IMR-90 (cell line): ENCODE measurements around the gene C13orf46. TPM values are rescaled to one million over a fixed set of nuclear protein-coding genes. Genes with fewer than 3 reads are reported as not detected.

ENCODE experiments used
- ATAC-seq: fragments of 200-7000 bp; cut with Tn5 transposase; 2 replicates; pipeline ENCODE4 v1.9.1; 2020; ENCODE audit warnings: low read depth, mild to moderate bottlenecking, moderate library complexity
- BruUV-seq: library from RNA; stranded (reverse); fragments of 400-500 nt; replicated peaks from 2 replicates; lab custom pipeline; 2021; lab: Mats Ljungman, UMichigan
- CTCF ChIA-PET: fragments of 300-600 bp; formaldehyde crosslinking; extraction: SDS; loops from one replicate; lab custom pipeline; 2021; ENCODE audit warnings: antibody characterized with exemption; lab: Yijun Ruan, JAX
- POLR2A ChIA-PET: fragments of 300-600 bp; sonication (Branson Sonifier 250); formaldehyde crosslinking; loops from one replicate; lab custom pipeline; 2022; ENCODE audit warnings: antibody characterized with exemption; ENCODE audit not compliant: unreplicated experiment; lab: Charles Lee
- DNase-seq: peaks from one replicate; pipeline ENCODE4 v3.0.0; 2013
- H2AFZ ChIP-seq: replicated peaks from 2 replicates; pipeline ENCODE3; 2013; ENCODE audit warnings: low read length, mild to moderate bottlenecking; ENCODE audit not compliant: poor library complexity
- H2AK5ac ChIP-seq: 2 replicates; pipeline ENCODE4 v1.6.1; 2013; ENCODE audit warnings: low read depth, low read length, inconsistent platforms
- H2AK9ac ChIP-seq: replicated peaks from 2 replicates; pipeline ENCODE3; 2013; ENCODE audit warnings: mild to moderate bottlenecking, low read depth, low read length, moderate library complexity; ENCODE audit not compliant: poor library complexity
- H2BK120ac ChIP-seq: 2 replicates; pipeline ENCODE4 v1.6.1; 2013; ENCODE audit warnings: low read depth, low read length, inconsistent platforms
- H2BK15ac ChIP-seq: 3 replicates; pipeline ENCODE4 v1.6.1; 2013; ENCODE audit warnings: low read depth, low read length, inconsistent platforms
- H2BK20ac ChIP-seq: 2 replicates; pipeline ENCODE4 v1.6.1; 2013; ENCODE audit warnings: low read depth, mild to moderate bottlenecking, inconsistent platforms, low read length, moderate library complexity
- H2BK5ac ChIP-seq: 2 replicates; pipeline ENCODE4 v1.6.1; 2013; ENCODE audit warnings: mild to moderate bottlenecking, low read depth, low read length, inconsistent platforms; ENCODE audit not compliant: poor library complexity, severe bottlenecking
- H3K14ac ChIP-seq: replicated peaks from 2 replicates; pipeline ENCODE4 v1.6.1; 2013; ENCODE audit warnings: low read depth, low read length, inconsistent platforms
- H3K18ac ChIP-seq: 2 replicates; pipeline ENCODE4 v1.6.1; 2013; ENCODE audit warnings: low read depth, low read length, control low read depth
- H3K23ac ChIP-seq: 2 replicates; pipeline ENCODE4 v1.6.1; 2013; ENCODE audit warnings: low read depth, low read length, inconsistent platforms
- H3K27ac ChIP-seq: 2 replicates; pipeline ENCODE4 v1.5.1; 2013; ENCODE audit warnings: mild to moderate bottlenecking, control low read depth, low read length; ENCODE audit not compliant: insufficient read depth
- H3K27me3 ChIP-seq: 2 replicates; pipeline ENCODE4 v1.6.1; 2013; ENCODE audit warnings: low read length; ENCODE audit not compliant: control insufficient read depth, insufficient read depth
- H3K36me3 ChIP-seq: 2 replicates; pipeline ENCODE4 v1.6.1; 2013; ENCODE audit warnings: low read length, mixed read lengths; ENCODE audit not compliant: control insufficient read depth, insufficient read depth
- H3K4ac ChIP-seq: 2 replicates; pipeline ENCODE4 v1.6.1; 2013; ENCODE audit warnings: low read depth, low read length, inconsistent platforms
- H3K4me1 ChIP-seq: 2 replicates; pipeline ENCODE4 v1.6.1; 2013; ENCODE audit warnings: low read length, mixed read lengths; ENCODE audit not compliant: control insufficient read depth, insufficient read depth
- H3K4me2 ChIP-seq: 2 replicates; pipeline ENCODE4 v1.6.1; 2013; ENCODE audit warnings: low read depth, mild to moderate bottlenecking, control low read depth, low read length, moderate library complexity
- H3K4me3 ChIP-seq: 2 replicates; pipeline ENCODE4 v1.5.1; 2013; ENCODE audit warnings: low read depth, mild to moderate bottlenecking, control low read depth, low read length, moderate library complexity; ENCODE audit not compliant: insufficient read depth
- H3K56ac ChIP-seq: 2 replicates; pipeline ENCODE4 v1.6.1; 2013; ENCODE audit warnings: low read length, inconsistent platforms; ENCODE audit not compliant: insufficient read depth; ENCODE audit errors: extremely low read depth
- H3K79me1 ChIP-seq, 2 experiments: 2 replicates each; pipeline ENCODE4 v1.6.1; 2013; ENCODE audit warnings: low read length in 2 of 2, inconsistent platforms in 1 of 2, low read depth in 1 of 2
- H3K9ac ChIP-seq: 2 replicates; pipeline ENCODE4 v1.6.1; 2013; ENCODE audit warnings: low read depth, low read length, control low read depth
- H3K9me1 ChIP-seq: 2 replicates; pipeline ENCODE4 v1.6.1; 2013; ENCODE audit warnings: low read length, inconsistent platforms; ENCODE audit not compliant: insufficient read depth
- H3K9me3 ChIP-seq: 2 replicates; pipeline ENCODE4 v1.6.1; 2013; ENCODE audit warnings: low read length; ENCODE audit not compliant: control insufficient read depth, insufficient read depth
- H4K20me1 ChIP-seq: 2 replicates; pipeline ENCODE4 v1.6.1; 2013; ENCODE audit warnings: low read length, inconsistent platforms; ENCODE audit not compliant: insufficient read depth
- H4K5ac ChIP-seq: 2 replicates; pipeline ENCODE4 v1.6.1; 2013; ENCODE audit warnings: mild to moderate bottlenecking, low read depth, low read length, control low read depth
- H4K8ac ChIP-seq, 2 experiments: 2 replicates each; pipeline ENCODE4 v1.6.1; 2013; ENCODE audit warnings: low read depth in 2 of 2, low read length in 2 of 2, control low read depth in 1 of 2, inconsistent platforms in 1 of 2
- H4K91ac ChIP-seq: 2 replicates; pipeline ENCODE4 v1.6.1; 2013; ENCODE audit warnings: low read depth, low read length, inconsistent platforms; ENCODE audit not compliant: insufficient read depth
- BHLHE40 ChIP-seq: fragments of 150-350 bp; IDR thresholded peaks from 2 replicates; pipeline ENCODE4 v1.6.1; 2016; ENCODE audit warnings: mild to moderate bottlenecking, low read depth, low read length
- CEBPB ChIP-seq: IDR thresholded peaks from 2 replicates; pipeline ENCODE4 v1.6.1; 2012; ENCODE audit warnings: low read depth, low read length, improper control_type of control experiment
- CHD1 ChIP-seq: IDR thresholded peaks from 2 replicates; pipeline ENCODE4 v1.6.1; 2012; ENCODE audit warnings: low read depth, low read length, improper control_type of control experiment
- MAFK ChIP-seq: IDR thresholded peaks from 2 replicates; pipeline ENCODE4 v1.6.1; 2012; ENCODE audit warnings: low read depth, low read length, improper control_type of control experiment
- MAZ ChIP-seq: IDR thresholded peaks from 2 replicates; pipeline ENCODE4 v1.6.1; 2012; ENCODE audit warnings: low read depth, mild to moderate bottlenecking, low read length, improper control_type of control experiment, moderate library complexity, borderline replicate concordance
- MXI1 ChIP-seq: IDR thresholded peaks from 2 replicates; pipeline ENCODE4 v1.6.1; 2012; ENCODE audit warnings: low read depth, mild to moderate bottlenecking, low read length, moderate library complexity, borderline replicate concordance
- NFE2L2 ChIP-seq: fragments of 150-350 bp; IDR thresholded peaks from 2 replicates; pipeline ENCODE4 v1.6.1; 2016; ENCODE audit warnings: low read depth, mild to moderate bottlenecking, low read length
- POLR2A ChIP-seq: IDR thresholded peaks from 2 replicates; pipeline ENCODE4 v1.6.1; 2012; ENCODE audit warnings: mild to moderate bottlenecking, low read depth, low read length
- RAD21 ChIP-seq: IDR thresholded peaks from 2 replicates; pipeline ENCODE4 v1.6.1; 2012; ENCODE audit warnings: low read length, improper control_type of control experiment
- SMC3 ChIP-seq: fragments of 150-350 bp; IDR thresholded peaks from 2 replicates; pipeline ENCODE4 v1.6.1; 2016; ENCODE audit warnings: low read depth, mild to moderate bottlenecking, antibody characterized with exemption, low read length, moderate library complexity
- USF2 ChIP-seq: fragments of 150-350 bp; IDR thresholded peaks from 2 replicates; pipeline ENCODE4 v1.6.1; 2017; ENCODE audit warnings: mild to moderate bottlenecking, antibody characterized with exemption, low read length, low read depth
- WGBS, 2 experiments: methylation state at CpG; one replicate each; pipeline versions ENCODE4 v1.1.5 to v1.1.7; 2013; ENCODE audit warnings: missing lambda C conversion rate in 2 of 2; ENCODE audit not compliant: insufficient read length in 1 of 2; ENCODE audit errors: extremely low coverage in 2 of 2; 5-methylcytosine and 5-hydroxymethylcytosine counted together
- dilution Hi-C: fragments of 300-500 bp; cut with HindIII; formaldehyde crosslinking; loops from one replicate; pipeline ENCODE4 v1.14.3; 2018; ENCODE audit warnings: low sequenced_read_pairs; ENCODE audit not compliant: unreplicated experiment
- in situ Hi-C: fragments of 300-500 bp; cut with MboI; formaldehyde crosslinking; loops from 3 replicates; pipeline ENCODE4 v1.14.3; 2019; ENCODE audit warnings: low sequenced_read_pairs, inconsistent platforms, mixed read lengths
- intact Hi-C: fragments of 100-400 bp; cut with micrococcal nuclease; formaldehyde crosslinking; loops from 2 replicates; pipeline ENCODE4 v1.10.0; 2022
- polyA plus RNA-seq, 3 experiments: library from polyadenylated mRNA; depleted of rRNA; stranded (reverse); fragments of >200 nt; gene quantifications; 2 replicates each; pipeline ENCODE4 v1.2.3, GENCODE V29; 2012; ENCODE audit warnings: low replicate concordance in 1 of 3
- total RNA-seq: library from RNA; depleted of rRNA; stranded (reverse); fragments of >200 nt; gene quantifications from 2 replicates; pipeline ENCODE4 v1.2.3, GENCODE V29; 2012

Gene C13orf46
- total and polyA plus RNA-seq, 2 of the 4 experiments (the other 2 are of a cell fraction) = under 0.01 to 2.1 TPM

- Histone ChIP-seq H3K4me3 (no peak overlapping the region), H4K20me1 (peaks cover 12% of the 10 kb centered on the region; the same call in 1 of the 2 replicates), H2AFZ (no peak overlapping the region), H2AK9ac (no peak overlapping the region), H3K4me2 (no peak overlapping the region), H2BK5ac (no peak overlapping the region), H3K4ac (no peak overlapping the region), H3K27me3 (no peaks in the 10 kb centered on the region), H4K91ac (no peak overlapping the region), H3K36me3 (peaks cover 50% of the 10 kb centered on the region), H2BK20ac (no peak overlapping the region), H4K8ac (no peak overlapping the region), H3K79me1 (peaks cover 25 to 40% of the 10 kb centered on the region in 2 experiments), H3K14ac (no peak overlapping the region), H4K5ac (no peak overlapping the region), H3K9me1 (peaks cover 8% of the 10 kb centered on the region), H3K9me3 (no peaks in the 10 kb centered on the region), H3K4me1 (no peaks in the 10 kb centered on the region), H2BK120ac (no peak overlapping the region), H2AK5ac (no peak overlapping the region), H3K18ac (no peak overlapping the region), H3K9ac (no peak overlapping the region), H2BK15ac (no peak overlapping the region), H3K23ac (no peak overlapping the region), H3K56ac (no peak overlapping the region), H3K27ac (no peak overlapping the region)
- no TSS peak for BruUV-seq
- DNase-seq (no peak), ATAC-seq (no peak)
- intact Hi-C loops (no loop called here), dilution Hi-C loops (no loop called here), in situ Hi-C loops (no loop called here)
- CTCF ChIA-PET = no interaction called here
- POLR2A ChIA-PET = no interaction called here
- no CpG with 5 or more reads among the region's 10 CpGs for WGBS, 2 experiments
- TF ChIP-seq SMC3 (no peak), NFE2L2 (no peak), CHD1 (no peak), MXI1 (no peak), USF2 (no peak), POLR2A (no peak), MAZ (no peak), RAD21 (no peak), MAFK (no peak), BHLHE40 (no peak), CEBPB (no peak)
Measured at GRCh38 chr13:113991191-113991669, 17.4 kb upstream of the C13orf46 start.
